Ovary (tissue), 3 donors: ENCODE results near the gene RNPEPL1.

Experiments
- CTCF ChIP-seq, 3 donors: fragments of 450-650 bp in 2 of 3; fragments of 200-600 bp in 1 of 3; IDR thresholded peaks; one replicate each; pipeline versions ENCODE4 v1.5.1 to v1.8.0; 2016 to 2022; ENCODE audit warnings: antibody characterized with exemption in 3 of 3, mild to moderate bottlenecking in 1 of 3
- POLR2A ChIP-seq: fragments of 450-650 bp; IDR thresholded peaks from one replicate; pipeline ENCODE4 v1.6.1; 2017; ENCODE audit warnings: antibody characterized with exemption, mild to moderate bottlenecking, moderate library complexity
- donor health status: DM: no; HTN: no; CAD: no.

- TF ChIP-seq CTCF (IDR thresholded peaks at IDR 0.05) = peak in 1 of 3 donors; percentile 8
- TF ChIP-seq POLR2A = no peak
These were observed 6.8 kb upstream of the RNPEPL1 start for GRCh38 chr2:240561325-240561971.
